ENCODE data around the gene TCAP.

DNA sequence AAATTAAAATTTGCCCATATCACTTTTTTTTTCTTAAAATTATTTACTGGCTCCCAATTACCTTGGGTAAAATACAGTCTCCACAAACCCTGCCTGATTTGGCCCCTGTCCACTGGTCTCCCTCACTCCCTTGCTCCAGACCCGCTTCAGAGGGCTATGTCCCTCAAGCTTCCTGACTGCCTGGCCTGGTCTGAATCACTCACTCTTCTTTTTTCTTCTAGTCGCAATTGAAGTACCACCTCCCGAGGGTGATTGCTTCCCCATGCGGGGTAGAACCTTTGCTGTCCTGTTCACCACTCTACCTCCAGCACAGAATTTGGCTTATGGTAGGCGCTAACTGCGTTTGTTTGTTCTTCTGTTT, 23.3 kb downstream of the TCAP start:
- TF ChIP-seq, protein P1, sequence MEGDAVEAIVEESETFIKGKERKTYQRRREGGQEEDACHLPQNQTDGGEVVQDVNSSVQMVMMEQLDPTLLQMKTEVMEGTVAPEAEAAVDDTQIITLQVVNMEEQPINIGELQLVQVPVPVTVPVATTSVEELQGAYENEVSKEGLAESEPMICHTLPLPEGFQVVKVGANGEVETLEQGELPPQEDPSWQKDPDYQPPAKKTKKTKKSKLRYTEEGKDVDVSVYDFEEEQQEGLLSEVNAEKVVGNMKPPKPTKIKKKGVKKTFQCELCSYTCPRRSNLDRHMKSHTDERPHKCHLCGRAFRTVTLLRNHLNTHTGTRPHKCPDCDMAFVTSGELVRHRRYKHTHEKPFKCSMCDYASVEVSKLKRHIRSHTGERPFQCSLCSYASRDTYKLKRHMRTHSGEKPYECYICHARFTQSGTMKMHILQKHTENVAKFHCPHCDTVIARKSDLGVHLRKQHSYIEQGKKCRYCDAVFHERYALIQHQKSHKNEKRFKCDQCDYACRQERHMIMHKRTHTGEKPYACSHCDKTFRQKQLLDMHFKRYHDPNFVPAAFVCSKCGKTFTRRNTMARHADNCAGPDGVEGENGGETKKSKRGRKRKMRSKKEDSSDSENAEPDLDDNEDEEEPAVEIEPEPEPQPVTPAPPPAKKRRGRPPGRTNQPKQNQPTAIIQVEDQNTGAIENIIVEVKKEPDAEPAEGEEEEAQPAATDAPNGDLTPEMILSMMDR (IDR thresholded peaks at IDR 0.05; ENCODE audit: low read depth, low read length), result no peak
- TF ChIP-seq POLR2A (IDR thresholded peaks at IDR 0.05; ENCODE audit: extremely low read depth, insufficient read length), result no peak
- TF ChIP-seq, protein P2, sequence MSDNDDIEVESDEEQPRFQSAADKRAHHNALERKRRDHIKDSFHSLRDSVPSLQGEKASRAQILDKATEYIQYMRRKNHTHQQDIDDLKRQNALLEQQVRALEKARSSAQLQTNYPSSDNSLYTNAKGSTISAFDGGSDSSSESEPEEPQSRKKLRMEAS (IDR thresholded peaks at IDR 0.05; ENCODE audit: low read depth, low read length), result no peak
- TF ChIP-seq MYC (IDR thresholded peaks at IDR 0.05; ENCODE audit: low read depth, low read length), result no peak

All from NB4 (cell line).